GM12865 (cell line): ENCODE data around the gene ING3.

Experiments used
- DNase-seq: peaks from one replicate; pipeline ENCODE4 v3.0.0; 2010; ENCODE audit warnings: low read depth
- H3K4me3 ChIP-seq: 2 replicates; pipeline ENCODE4 v1.5.1; 2011; ENCODE audit warnings: mild to moderate bottlenecking, low read depth, low read length, control low read depth
- TF ChIP-seq, protein P1 (sequence below): IDR thresholded peaks from 2 replicates; pipeline ENCODE4 v1.5.1; 2011; ENCODE audit warnings: low read length, control low read depth, low read depth, inconsistent platforms; ENCODE audit not compliant: insufficient read depth; ENCODE audit errors: missing control alignments

The ING3 gene

DNA sequence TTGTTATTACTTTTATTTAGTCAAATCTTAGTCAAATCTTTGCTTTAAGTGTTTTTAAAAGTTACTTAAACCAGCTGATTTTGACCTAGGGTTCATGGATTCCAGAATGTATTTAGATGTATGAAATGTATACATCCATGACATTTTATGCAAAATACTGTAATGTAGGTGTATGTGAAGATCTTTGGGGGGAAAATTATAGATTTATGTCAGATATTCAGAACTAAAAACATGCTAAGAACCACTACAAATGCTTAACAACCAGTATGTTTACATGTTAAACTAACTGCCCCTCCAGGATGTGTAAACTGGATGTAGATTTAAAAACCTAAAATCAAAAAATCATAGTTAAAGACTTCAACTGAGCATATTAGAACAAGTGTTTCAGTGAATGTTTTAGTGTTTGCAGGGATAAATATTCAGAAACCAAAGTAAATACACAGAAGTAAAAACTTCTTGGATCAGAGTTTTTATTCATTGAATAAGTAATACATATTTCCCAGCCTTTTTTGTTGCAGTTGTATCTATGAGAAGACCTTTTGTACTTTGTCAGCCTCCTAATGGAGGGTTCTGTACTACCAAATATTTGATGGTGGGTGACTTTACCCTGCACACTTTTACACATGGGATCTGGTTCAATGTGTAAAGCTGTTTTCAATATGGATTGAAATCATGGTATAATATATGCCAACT is 41.8 kb downstream of the ING3 start:
- no peak overlapping the region for H3K4me3 ChIP-seq
- no peak for DNase-seq
- TF ChIP-seq, protein P1, sequence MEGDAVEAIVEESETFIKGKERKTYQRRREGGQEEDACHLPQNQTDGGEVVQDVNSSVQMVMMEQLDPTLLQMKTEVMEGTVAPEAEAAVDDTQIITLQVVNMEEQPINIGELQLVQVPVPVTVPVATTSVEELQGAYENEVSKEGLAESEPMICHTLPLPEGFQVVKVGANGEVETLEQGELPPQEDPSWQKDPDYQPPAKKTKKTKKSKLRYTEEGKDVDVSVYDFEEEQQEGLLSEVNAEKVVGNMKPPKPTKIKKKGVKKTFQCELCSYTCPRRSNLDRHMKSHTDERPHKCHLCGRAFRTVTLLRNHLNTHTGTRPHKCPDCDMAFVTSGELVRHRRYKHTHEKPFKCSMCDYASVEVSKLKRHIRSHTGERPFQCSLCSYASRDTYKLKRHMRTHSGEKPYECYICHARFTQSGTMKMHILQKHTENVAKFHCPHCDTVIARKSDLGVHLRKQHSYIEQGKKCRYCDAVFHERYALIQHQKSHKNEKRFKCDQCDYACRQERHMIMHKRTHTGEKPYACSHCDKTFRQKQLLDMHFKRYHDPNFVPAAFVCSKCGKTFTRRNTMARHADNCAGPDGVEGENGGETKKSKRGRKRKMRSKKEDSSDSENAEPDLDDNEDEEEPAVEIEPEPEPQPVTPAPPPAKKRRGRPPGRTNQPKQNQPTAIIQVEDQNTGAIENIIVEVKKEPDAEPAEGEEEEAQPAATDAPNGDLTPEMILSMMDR, result no peak

DNA sequence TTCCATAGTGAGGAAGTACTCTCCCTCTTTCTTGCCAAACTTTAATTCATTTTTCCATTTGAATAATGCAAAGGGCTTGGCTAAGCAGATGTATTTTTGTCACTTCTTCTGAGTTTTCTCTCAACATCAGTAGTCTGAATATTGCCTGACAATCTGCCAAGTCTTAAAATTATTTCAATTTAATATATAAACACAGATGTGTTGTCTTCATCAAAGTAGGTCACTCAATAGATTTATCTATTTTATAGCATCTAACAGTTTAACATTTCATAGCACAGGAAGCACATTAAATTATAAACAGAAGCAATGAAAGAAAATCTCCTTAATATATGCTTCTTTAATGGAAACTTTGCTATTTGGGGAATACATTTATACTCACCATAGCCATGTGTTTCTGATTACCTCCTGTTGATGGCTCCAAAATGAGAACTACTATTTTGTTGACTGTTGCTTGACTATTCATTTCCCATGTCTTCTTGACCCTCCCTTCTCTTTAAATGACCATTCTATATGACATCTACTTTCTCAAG is 42.5 kb downstream of the ING3 start:
- no peak overlapping the region for H3K4me3 ChIP-seq
- DNase-seq, result no peak
- TF ChIP-seq, protein P1, result no peak

DNA sequence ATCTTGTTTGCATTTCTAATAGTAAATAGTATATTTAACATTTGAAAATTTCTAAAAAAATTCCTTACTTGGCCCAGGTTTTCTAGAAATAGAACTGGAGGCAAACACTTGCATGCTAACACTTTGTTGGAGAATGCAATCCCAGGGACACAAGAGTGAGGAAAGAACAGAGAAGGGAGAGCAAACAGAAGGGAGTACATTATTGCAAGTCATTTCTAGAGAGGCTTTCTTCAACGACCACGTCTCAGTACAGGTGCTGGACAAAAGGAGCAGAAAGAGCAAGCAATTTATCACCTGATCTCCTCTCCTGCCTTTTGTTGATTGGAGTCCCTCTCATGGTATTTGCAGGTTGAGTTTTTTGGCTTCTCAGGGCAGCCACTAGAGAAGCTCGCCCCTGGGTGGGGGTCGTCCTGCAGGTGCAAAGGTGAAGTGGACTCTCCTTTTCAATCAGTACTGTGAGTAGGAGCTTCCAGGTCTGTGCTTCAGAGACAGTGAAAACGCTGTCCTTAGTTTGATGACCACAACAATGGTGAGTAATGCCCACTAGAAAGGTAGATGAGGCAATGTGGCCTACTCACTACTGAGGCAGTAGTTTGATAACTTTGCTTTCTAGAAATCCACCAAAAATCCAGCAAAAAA is 43.1 kb downstream of the ING3 start:
- TF ChIP-seq, protein P1, result no peak
- DNase-seq, result no peak
- no peak overlapping the region for H3K4me3 ChIP-seq

DNA sequence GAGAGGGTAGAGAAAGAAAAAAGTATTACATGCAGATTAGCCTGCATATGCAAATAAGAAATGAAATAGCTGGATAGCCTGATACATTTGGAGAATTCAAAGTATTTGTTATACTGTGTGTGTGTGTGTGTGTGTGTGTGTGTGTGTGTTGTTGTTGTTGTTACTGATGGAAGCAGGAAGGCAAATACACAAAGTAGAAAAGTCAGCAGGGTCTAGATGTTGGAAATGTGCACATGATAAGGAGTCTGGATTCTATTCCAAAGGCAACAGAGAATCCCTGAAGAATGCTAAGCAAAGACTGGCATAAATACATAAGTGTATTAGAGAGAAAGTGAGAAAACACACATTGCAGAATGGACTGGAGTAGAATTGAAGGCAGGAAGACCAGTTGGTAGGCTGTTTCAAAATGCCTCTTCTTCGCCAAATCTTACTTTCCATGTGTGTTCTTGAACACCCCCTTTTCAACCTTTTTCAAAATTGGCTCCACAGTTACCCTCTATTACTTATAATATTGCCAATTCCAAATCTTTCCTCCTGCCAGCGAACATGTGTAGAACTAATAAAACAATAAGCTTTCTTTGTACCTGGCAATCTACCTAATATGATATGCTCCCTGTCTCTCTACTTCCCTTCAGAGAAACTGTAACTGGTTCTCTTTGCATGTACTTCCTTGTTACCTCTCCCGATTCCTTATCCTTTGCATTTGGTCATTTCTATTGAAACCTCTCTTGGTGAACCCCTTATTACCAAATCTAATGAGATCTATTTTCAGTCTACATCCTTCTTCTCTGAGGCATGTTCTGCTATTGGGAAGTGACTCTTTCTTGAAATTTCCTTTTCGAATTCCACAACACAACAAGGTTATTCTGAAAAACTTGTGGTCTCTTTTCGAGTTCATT is 44.2 kb downstream of the ING3 start:
- H3K4me3 ChIP-seq, result no peak overlapping the region
- TF ChIP-seq, protein P1, result no peak
- no peak for DNase-seq

GRCh38 chr7:120995654-120996053 is 45.1 kb downstream of the ING3 start:
- no peak for DNase-seq
- no peak overlapping the region for H3K4me3 ChIP-seq
- TF ChIP-seq, protein P1, result no peak

- no peak overlapping the region for H3K4me3 ChIP-seq
- TF ChIP-seq, protein P1, result no peak
- peak; percentile 34 for DNase-seq
Measured at GRCh38 chr7:120996333-120996987, 45.9 kb downstream of the ING3 start.
